HG03565 (cell line): ENCODE data around the gene IFITM5.
"Not testable (repeated sequence)": the region's sequence is repeated elsewhere in the genome, so short reads cannot be mapped to it uniquely, and the experiment has no call there.

Experiments
- ATAC-seq: cut with Tn5 transposase; IDR thresholded peaks from one replicate; pipeline ENCODE4 v1.9.1; 2021; ENCODE audit warnings: mild to moderate bottlenecking, moderate library complexity; ENCODE audit not compliant: unreplicated experiment

The IFITM5 gene

DNA sequence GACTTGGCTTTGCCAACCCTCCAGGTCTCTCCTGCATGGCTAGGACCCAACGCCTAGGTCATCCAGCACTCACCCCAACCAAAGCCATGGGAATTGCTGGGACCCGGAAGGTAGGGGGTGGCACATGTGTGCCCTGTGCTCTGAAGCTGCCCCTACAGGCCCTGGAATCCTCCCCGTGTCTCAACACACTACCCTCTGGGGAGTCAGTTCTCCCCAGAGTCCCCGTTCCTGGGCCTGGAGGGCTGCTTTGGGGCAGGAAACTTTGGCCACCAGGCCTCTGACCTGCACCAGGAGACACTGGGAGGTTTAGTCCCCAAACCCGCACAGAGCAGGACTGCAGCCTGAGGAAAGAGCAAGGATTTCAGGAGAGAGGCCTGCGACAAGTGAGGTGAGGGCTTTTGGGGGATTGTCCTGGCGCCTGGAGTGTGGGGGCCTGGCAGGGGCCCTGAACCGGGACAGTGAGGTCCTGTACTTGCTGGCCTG, 14.0 kb upstream of the IFITM5 start:
- no peak for ATAC-seq

DNA sequence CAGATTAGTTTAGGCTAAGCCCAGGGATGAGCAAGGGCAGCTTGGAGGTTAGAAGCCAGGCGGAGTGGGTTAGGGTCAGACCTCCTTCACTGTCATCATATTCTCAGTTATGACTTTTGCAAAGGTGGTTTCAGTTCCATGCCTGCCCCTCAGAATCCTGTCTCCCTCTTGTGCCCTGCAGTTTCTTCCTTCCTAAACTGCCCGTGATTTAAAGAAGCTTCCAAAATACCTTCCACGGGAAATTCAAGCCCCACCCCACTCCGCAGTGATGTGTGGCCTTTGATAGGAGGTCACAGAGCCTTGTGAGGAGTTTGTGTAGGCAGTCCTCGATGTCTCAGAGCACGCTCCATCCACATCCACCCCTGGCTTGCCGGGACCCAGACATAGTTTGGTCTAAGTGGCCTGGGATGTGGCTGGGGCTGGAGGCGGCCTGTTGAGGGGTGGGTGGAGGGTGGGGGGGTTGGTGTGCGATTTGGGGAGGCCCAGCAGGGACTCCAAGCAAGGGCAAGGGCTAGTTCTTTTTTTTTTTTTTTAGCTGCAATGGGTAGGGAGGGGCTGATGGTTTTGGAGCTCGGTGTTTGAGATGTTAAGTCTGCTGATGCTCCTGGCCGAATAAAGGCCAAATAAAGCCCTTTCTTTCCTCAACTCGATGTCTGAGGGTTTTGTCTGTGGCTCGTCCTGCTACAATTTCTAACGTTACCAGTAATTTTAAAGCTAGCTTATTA, 12.9 kb upstream of the IFITM5 start:
- no peak for ATAC-seq

DNA sequence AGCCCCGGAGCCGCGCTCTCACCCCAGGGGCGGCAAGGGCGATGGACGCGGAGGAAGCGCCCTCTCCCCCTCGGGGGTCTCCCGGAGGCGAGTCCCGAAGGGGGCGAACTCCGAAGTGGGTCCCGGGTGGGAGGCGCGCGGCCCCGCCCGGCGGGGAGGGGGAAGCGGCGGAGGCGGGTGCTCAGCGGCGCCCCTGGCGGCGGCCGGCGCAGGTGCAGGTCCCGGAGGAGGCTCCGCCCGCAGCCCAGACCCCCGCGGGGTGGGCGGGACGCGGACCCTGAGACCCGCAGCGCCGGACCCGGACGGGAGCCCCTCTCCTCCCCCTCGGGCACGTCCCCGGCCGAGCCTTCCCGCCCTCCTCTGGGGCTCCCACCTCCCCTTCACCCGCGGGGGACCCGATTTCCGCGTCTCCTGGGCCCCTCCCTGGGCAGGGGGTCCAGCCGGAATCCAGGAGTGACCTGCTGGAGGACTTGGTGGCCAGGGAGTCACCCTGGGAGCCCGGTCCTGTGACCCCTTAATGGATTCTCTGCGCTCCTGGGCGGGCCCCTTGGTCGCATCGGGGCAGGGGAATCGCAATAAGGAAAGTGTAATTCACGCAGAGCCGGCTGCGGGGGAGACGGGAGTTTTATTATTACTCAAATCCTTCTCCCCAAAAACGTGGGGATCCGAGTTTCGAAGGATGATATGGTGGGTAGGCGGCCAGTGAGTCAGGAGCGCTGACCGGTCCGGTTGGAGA, 11.9 kb upstream of the IFITM5 start:
- peak; percentile 32 for ATAC-seq

DNA sequence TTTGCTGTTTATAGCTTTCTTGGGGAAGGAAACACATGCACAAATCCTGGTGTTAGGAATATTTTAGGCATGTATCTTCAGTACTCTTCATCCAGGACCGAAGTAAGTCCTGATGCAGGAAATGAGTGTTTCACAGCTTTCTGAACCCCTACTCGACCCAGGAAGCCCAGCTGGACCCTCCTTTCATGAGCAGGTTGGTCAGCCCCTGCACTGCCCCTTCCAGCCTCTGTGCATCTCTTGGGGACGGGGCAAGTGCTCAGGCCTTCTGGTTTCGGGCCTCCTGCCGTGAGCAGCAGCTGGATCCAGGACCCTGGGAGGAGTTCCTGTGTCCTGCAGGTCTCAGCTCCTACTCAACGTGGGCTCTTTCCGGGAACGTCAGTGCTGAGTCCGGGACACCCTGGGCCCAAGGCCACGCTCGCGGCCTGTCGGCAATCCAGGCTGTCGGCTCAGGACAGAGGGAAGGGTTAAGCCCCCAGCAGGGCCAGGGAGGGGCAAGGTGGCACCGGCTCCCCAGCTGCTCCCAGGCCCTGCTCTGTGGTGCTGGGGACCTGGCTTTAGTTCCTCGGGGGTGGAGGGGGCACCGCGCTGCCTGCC, 10.8 kb upstream of the IFITM5 start:
- not testable (repeated sequence) for ATAC-seq

DNA sequence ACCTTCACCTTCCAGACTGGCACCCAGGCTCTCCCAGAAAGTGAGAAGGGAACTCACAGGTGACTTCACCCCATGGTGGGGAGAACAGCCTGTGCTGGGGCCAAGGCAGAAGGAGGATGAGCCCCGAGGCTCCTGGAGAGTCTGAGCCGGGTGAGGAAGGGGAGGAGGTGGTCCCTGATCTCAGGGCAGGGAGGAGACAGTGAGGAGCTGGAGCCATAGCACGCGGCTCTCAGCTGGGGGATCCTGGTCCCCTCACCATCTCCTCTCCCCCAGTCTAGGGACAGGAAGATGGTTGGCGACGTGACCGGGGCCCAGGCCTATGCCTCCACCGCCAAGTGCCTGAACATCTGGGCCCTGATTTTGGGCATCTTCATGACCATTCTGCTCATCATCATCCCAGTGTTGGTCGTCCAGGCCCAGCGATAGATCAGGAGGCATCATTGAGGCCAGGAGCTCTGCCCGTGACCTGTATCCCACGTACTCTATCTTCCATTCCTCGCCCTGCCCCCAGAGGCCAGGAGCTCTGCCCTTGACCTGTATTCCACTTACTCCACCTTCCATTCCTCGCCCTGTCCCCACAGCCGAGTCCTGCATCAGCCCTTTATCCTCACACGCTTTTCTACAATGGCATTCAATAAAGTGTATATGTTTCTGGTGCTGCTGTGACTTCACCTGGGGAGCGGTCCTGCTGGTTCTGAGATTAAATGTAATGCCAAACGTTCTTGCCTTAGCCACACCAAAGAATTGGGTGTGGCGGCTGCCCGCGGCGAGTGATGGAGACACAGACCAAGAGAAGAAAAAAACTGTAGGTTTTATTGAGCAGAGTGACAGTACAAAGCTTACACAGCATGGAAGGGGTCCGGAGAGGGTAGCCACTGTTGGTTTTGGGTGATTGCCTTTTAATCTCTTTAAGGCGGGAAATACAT, 9.7 kb upstream of the IFITM5 start:
- ATAC-seq = not testable (repeated sequence)

DNA sequence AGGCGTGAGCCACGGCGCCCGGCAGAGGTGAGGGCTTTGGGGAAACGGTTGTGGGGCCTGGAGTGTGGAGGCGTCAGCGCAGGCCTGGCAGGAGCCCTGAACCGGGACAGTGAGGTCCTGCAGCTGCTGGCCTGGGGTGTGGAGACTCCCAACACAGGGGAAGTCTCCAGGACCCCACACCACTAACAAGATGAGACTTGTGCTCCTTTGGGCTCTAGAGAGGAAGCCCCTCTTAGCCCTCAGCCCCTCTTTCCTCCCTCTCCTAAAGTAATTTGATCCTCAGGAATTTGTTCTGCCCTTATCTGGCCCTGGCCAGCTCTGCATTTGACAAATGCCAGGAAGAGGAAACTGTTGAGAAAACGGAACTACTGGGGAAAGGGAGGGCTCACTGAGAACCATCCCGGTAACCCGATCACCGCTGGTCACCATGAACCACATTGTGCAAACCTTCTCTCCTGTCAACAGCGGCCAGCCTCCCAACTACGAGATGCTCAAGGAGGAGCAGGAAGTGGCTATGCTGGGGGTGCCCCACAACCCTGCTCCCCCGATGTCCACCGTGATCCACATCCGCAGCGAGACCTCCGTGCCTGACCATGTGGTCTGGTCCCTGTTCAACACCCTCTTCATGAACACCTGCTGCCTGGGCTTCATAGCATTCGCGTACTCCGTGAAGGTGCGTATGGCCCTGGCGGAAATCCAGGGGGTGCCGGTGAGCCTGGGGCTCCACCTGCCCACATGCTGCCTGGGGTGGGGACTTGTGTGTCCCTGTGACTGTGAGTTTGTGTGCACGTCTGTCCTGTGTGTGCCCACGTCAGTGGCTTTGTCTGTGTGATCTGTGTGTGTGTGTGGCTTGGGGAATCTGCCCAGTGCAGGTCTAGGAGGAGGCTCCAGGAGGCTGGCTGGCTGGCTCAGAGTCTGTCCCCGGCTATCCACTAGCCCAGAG, 8.7 kb upstream of the IFITM5 start, which contains the start of gene IFITM2:
Gene IFITM2, plus strand, starts transcription at position 51 of the 943 bp plus-strand sequence. Its CDS starts 377 bp downstream, at position 428.
- ATAC-seq = not testable (repeated sequence)

DNA sequence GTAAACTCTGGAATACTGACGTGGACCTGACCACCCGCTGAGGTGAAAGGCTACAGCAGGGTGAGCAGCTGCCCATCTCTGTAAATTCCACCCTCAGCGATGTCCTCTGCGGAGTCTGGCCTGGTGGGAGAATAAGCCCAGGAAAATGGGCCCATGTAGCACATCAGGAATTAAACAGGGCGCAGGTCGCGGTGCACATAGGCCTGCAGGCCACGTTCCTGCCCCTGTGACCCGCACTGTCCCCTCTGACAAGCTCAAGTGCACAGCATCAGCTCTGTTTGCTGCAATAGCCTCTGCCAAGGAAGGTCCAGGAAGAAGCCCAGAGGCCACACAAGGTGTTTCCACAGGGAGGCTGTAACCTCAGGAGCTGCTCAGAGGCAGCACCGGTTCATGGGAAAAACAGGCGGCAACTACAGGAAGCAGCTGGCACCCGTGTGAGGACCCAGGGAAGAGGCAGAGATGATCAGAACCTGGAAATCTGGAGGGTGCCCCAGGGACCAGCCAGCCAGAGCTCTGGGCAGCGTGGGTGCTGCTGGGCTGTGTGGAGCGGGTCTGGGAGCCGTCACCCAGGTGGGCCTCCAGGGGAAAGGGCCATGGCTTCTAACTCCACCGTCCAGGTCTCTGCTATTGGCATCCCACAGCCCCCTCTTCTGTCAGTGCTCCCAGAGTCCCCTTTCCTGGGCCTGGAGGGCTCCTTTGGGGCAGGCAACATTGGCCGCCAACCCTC, 7.5 kb upstream of the IFITM5 start:
- no peak for ATAC-seq

DNA sequence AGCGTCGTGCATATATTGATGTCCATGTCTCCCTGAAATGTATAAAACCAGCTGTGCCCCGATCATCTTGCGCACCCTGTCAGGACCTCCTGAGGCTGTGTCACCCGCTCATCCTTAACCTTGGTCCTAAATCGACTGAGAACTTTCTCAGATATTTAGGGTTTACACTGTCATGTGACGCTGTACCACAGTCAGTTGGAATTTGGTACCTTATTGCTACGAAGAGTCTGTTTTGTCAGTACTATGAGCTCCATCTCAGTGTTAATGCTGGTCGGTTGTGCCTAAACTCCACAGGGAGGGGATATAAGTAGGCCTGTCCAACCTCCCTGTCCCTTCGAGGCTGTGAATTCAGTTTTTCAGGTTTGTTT, 6.5 kb upstream of the IFITM5 start:
- ATAC-seq = no peak

DNA sequence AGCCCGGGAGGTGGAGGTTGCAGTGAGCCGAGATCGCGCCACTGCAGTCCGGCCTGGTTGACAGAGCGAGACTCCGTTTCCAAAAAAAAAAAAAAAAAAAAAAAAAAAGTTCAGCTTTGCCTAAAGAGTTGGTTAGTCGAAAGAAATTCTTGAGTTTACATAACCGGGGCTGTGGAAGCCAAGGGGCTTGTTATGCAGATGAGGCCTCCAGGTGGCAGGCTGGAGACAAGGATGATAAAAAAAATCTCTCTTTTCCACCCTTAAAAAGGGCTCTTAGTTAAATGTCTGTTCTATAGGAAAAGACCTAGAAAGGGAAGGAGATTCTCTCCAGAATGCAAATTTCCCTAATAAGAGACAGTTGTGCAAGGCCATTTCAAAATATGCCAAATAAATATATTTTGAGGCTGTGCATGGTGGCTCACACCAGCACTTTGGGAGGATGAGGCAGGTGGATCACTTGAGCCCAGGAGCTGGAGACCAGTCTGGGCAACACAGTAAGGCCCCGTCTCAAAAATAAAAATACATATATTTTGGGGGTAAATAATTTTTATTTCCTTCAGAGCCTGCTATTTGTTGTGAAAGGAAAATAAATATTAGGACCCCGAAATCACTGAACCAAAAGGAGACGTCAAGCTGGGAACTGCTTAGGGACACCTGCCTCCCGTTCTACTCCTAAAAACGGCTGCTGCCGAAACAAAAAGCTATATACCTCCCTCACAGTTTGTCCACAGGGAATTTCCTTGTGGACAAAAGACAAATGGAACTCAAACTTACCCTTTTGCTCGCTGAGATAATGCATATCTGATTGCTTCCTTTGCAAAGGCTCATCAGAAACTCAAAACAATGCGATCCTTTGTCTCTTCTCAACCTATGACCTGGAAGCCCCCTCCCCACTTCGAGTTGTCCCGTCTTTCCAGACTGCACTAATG, 5.9 kb upstream of the IFITM5 start:
- ATAC-seq = no peak

DNA sequence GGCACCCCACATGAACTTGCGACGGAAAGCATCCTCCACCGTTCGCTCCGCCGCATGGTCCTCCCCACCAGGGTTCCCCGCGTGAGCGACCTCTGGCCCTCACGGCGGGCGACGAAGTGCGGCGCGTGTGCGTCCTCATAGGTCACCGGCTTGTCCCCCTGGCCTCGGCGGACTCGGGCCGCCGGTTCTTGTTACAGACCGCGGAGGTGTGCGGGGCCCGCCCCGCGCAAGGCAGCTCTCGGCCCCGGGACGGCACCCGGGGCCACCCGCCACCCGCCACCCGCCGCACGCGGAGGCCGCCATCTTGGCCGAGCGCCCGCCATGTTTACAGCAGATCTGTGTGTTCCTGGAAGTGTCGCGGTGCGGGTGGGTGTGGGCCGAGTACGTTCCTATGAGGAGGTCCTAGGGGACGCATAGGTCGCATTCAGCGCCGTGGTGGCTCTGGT, 4.8 kb upstream of the IFITM5 start:
- no peak for ATAC-seq

DNA sequence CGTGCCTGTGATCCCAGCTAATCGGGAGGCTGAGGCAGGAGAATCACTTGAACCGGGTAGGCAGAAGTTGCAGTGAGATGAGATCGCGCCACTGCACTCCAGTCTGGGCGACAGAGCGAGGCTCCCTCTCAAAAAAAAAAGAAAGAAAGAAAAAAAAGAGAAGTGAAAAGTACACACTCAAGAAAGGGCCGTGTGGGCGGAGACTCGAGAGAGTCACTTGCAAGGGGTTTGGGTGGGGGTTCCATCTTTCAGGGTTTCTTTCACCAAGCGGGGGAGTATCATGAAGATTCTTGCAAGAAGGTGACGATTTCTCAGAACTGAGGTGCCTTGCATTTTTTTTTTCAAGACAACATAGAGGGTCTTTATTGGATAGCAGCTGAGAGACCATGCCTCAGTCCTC, 4.0 kb upstream of the IFITM5 start:
- ATAC-seq = no peak

DNA sequence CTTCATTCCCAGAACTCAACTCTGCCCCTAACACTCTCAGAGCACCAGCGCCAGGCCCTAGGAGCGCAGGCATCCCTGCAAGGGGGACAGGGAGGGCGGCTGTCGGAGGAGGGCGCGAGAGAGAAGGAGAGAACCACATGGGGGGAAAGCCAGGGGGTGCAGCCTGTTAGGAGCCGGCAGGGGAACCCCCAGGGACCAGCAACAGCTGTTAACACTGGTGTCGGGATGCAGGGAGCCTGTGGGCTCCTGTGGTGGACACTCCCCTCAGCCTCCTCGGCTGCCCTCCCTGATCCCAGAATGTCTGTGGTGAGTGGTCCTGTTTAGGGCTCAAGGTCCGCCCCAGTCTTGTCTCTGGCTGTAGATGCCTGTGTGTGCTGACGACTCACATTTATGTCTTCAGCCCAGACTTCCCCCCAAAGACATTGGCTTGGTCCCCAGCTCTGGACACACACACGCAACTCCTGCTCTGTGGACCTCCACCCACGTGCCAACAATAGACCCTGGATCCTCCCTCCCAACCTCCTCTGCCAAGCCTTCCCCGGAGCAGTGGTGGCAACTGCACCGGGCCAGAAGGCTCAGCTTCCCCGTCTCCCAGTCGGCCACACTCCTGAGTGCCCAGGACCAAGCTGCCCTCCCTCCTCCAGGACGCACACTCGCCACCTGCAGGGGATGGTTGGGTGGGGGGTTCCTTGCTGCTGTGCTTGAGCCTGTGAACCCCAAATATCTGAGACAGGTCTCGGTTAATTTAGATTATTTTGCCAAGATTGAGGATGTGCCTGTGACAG, 817 bp upstream of the IFITM5 start:
- no peak for ATAC-seq

DNA sequence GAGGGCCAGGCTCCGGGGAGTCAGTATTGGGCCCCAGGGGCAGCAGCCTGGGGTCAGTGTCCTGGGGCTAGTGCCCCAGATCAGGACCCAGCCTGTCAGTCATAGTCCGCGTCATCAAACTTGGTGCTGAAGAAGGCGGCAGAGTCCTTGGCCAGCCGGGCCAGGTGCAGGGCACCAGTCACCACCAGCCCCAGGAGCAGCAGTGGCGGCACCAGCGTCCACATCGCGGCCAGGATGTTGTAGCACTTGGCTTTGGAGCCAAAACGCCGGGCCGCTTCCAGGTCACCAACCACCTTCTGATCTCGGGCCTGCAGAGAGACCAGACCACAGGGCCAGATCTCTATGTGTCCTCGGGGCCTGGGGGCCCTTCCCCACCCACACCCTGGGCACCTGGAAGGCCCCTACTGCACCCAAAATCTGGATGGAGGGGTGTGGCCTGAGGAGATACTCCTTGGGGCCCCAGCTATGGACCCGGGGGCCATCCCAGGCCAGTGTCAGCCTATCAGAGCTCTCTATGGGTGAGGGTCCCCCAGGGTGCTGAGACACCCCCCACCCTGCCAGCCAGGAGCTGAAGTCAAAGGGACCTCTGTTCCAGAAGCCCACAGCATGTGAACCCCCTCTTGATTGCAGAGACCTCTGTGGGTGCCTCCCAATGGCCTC, 790 bp downstream of the IFITM5 start:
- ATAC-seq = no peak

DNA sequence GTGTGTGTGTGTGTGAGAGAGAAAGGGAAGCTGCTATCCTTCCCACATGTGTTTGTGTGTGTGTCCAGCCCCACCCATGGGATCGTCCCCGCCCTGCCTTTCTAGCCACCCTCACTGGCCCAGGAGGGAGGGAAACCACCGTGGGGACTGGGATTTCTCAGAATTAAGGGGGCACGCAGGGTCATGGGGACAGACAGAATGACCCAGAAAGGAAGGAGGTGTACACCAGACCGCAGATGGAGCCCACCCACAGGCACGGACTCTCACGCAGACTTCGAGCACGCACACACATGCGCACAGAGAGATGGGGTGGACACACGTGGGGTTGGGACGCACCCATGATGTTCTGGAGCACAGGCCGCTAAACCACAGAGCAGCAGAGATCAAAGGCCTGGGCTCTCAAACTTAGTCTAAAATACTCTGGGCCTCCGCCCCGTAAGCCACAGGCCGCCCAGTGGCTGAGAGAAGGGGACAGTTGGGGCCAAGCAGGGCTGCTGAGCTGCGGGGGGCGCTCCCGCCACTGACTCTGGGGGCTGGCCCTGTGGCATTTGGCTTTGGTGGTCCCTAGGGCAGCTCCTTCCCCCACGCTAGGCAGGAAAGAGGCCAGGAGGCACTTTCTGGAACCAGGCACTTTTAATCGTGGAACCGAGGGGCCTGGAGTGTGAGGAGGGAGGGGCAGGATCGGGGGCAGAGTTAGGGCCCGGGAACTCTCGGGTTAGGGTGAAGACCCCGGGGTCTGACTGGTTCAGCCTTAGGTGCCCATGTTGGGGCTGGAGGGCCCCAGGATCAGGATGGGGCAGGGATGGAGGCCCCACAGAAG, 1.5 kb downstream of the IFITM5 start:
- no peak for ATAC-seq

DNA sequence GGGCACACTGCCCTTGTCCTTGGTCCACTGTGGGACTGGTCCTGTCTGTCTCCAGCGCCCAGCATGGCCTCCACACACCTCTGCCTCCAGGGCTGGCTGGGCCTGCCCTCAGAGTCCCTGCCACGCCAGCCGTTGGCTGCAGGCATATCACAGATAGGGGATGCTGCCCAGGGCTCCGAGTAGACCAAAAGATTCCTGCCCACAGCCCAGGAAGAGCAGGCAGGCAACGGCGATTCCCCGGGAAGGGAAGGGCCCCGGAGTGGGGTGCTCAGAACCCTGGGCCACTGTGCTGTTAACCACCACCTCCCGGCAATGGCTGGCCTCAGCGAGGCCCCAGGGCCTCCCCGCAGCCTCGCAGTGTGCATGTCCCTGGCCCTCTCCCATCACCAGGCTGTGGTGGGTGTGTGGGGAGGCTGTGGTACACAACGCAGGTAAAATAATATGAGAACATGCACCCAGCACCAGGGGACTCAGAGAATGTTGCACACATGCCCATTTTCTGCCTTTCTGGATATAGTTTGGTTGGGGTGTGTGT, 2.2 kb downstream of the IFITM5 start:
- no peak for ATAC-seq
